HCT116 (cell line): Measurements from ENCODE around the gene WDR93. TPM values are rescaled to one million over a fixed set of nuclear protein-coding genes. Genes with fewer than 3 reads are reported as not detected.

ENCODE experiments used
- ATAC-seq: fragments of 200-7000 bp; cut with Tn5 transposase; 2 replicates; pipeline ENCODE4 v1.9.1; 2020; ENCODE audit warnings: mild to moderate bottlenecking, moderate library complexity
- Bru-seq: library from RNA; stranded (reverse); fragments of 400-500 nt; gene quantifications from one replicate; lab custom pipeline; 2021; lab: Mats Ljungman, UMichigan
- BruChase-seq, 2 experiments: library from RNA; stranded (reverse); fragments of 400-500 nt; gene quantifications; one replicate each; lab custom pipeline; 2021; lab: Mats Ljungman, UMichigan
- BruUV-seq: library from RNA; stranded (reverse); fragments of 400-500 nt; replicated peaks from 2 replicates; lab custom pipeline; 2021; lab: Mats Ljungman, UMichigan
- CTCF ChIA-PET: fragments of 300-600 bp; sonication (Branson Sonifier 250); formaldehyde crosslinking; loops from one replicate; lab custom pipeline; 2021; ENCODE audit warnings: antibody characterized with exemption; lab: Charles Lee
- POLR2A ChIA-PET: fragments of 300-600, 350-600 bp; sonication (Branson Sonifier 250); formaldehyde crosslinking; loops from one replicate; lab custom pipeline; 2021; ENCODE audit warnings: antibody characterized with exemption; lab: Charles Lee
- RAD21 ChIA-PET, 2 experiments: fragments of 300-600 bp; sonication (Branson Sonifier 250); formaldehyde crosslinking; loops; one replicate each; lab custom pipeline; 2023; ENCODE audit warnings: low total read pairs in 2 of 2; ENCODE audit not compliant: uncharacterized antibody in 2 of 2, unreplicated experiment in 2 of 2, low non-redundant PET in 1 of 2; lab: Charles Lee
- DNase-seq: peaks from one replicate; pipeline ENCODE4 v3.0.0-alpha.2; 2010; ENCODE audit warnings: low read depth, low spot score
- H2AFZ ChIP-seq: fragments of 200-600 bp; shearing (Covaris generic), sonication (generic); 2 replicates; pipeline ENCODE4 v1.6.1; 2017; ENCODE audit warnings: low read depth, mixed run types, mixed read lengths, antibody characterized with exemption, low read length; ENCODE audit not compliant: poor library complexity, severe bottlenecking
- H3K27ac ChIP-seq: 2 replicates; pipeline ENCODE4 v1.5.1; 2012; ENCODE audit warnings: low read depth, low read length
- H3K27me3 ChIP-seq: fragments of 200-600 bp; sonication (generic); 2 replicates; pipeline ENCODE4 v1.6.1; 2016; ENCODE audit warnings: mixed run types, low read length, mixed read lengths; ENCODE audit not compliant: insufficient read depth
- H3K36me3 ChIP-seq, 2 experiments: fragments of 200-500 bp in 1 of 2; fragments of 200-600 bp in 1 of 2; sonication (Bioruptor generic) in 1 of 2; sonication (generic) in 1 of 2; 2 replicates each; pipeline versions ENCODE4 v1.5.1 to v1.6.1; 2014 to 2016; ENCODE audit warnings: low read length in 2 of 2, inconsistent platforms in 1 of 2, mixed read lengths in 1 of 2, mixed run types in 1 of 2; ENCODE audit not compliant: insufficient read depth in 2 of 2, control insufficient read depth in 1 of 2
- H3K4me1 ChIP-seq, 2 experiments: fragments of 200-600 bp in 1 of 2; sonication (generic) in 1 of 2; 2 replicates each; pipeline versions ENCODE4 v1.5.1 to v1.6.1; 2012 to 2017; ENCODE audit warnings: low read length in 2 of 2, inconsistent platforms in 1 of 2, mild to moderate bottlenecking in 1 of 2, mixed read lengths in 1 of 2, mixed run types in 1 of 2, moderate library complexity in 1 of 2; ENCODE audit not compliant: insufficient read depth in 2 of 2, control insufficient read depth in 1 of 2
- H3K4me2 ChIP-seq: fragments of 200-600 bp; sonication (generic); 2 replicates; pipeline ENCODE4 v1.6.1; 2017; ENCODE audit warnings: mixed run types, low read length, mixed read lengths
- H3K4me3 ChIP-seq, 2 experiments: fragments of 200-600 bp in 1 of 2; sonication (generic) in 1 of 2; replicated peaks in 1 of 2; 2 replicates each; pipeline ENCODE4 v1.5.1; 2011 to 2016; ENCODE audit warnings: low read length in 2 of 2, control low read depth in 1 of 2, low read depth in 1 of 2, mild to moderate bottlenecking in 1 of 2, mixed read lengths in 1 of 2, mixed run types in 1 of 2
- H3K79me2 ChIP-seq: fragments of 200-600 bp; sonication (generic); 2 replicates; pipeline ENCODE4 v1.6.1; 2017; ENCODE audit warnings: mild to moderate bottlenecking, mixed run types, low read length, moderate library complexity, mixed read lengths; ENCODE audit not compliant: insufficient read depth
- H3K9ac ChIP-seq: fragments of 200-600 bp; sonication (generic); 2 replicates; pipeline ENCODE4 v1.6.1; 2016; ENCODE audit warnings: low read length, mixed read lengths
- H3K9me2 ChIP-seq: fragments of 200-600 bp; sonication (generic), shearing (Covaris generic); 2 replicates; pipeline ENCODE4 v1.6.1; 2017; ENCODE audit warnings: mixed run types, mild to moderate bottlenecking, moderate library complexity; ENCODE audit not compliant: insufficient read depth
- H3K9me3 ChIP-seq, 2 experiments: fragments of 200-500 bp in 1 of 2; fragments of 200-600 bp in 1 of 2; sonication (Bioruptor generic) in 1 of 2; sonication (generic) in 1 of 2; 2 replicates each; pipeline ENCODE4 v1.6.1; 2014 to 2017; ENCODE audit warnings: low read length in 2 of 2, mixed read lengths in 2 of 2, inconsistent platforms in 1 of 2, low read depth in 1 of 2, mild to moderate bottlenecking in 1 of 2, mixed run types in 1 of 2, moderate library complexity in 1 of 2; ENCODE audit not compliant: control insufficient read depth in 1 of 2, insufficient read depth in 1 of 2
- H4K20me1 ChIP-seq: fragments of 200-600 bp; sonication (generic), shearing (Covaris generic); 2 replicates; pipeline ENCODE4 v1.6.1; 2017; ENCODE audit warnings: mixed run types, mild to moderate bottlenecking, moderate library complexity; ENCODE audit not compliant: insufficient read depth
- CBX3 ChIP-seq: IDR thresholded peaks from 2 replicates; pipeline ENCODE4 v1.6.1; 2012; ENCODE audit warnings: low read depth
- CEBPB ChIP-seq: IDR thresholded peaks from 2 replicates; pipeline ENCODE4 v1.6.1; 2012; ENCODE audit warnings: low read depth
- EGR1 ChIP-seq: IDR thresholded peaks from 2 replicates; pipeline ENCODE4 v1.6.1; 2012; ENCODE audit warnings: low read depth
- ELF1 ChIP-seq: IDR thresholded peaks from 2 replicates; pipeline ENCODE4 v1.6.1; 2012; ENCODE audit warnings: low read depth, borderline replicate concordance
- EZH2 ChIP-seq: fragments of 200-600 bp; sonication (generic); IDR thresholded peaks from 2 replicates; pipeline ENCODE4 v1.6.1; 2017; ENCODE audit warnings: antibody characterized with exemption, mixed run types
- EZH2phosphoT487 ChIP-seq: fragments of 200-600 bp; IDR thresholded peaks from 2 replicates; pipeline ENCODE4 v1.6.1; 2018; ENCODE audit warnings: antibody characterized with exemption, borderline replicate concordance
- JUND ChIP-seq: IDR thresholded peaks from 2 replicates; pipeline ENCODE4 v1.6.1; 2012
- MAX ChIP-seq: IDR thresholded peaks from 2 replicates; pipeline ENCODE4 v1.6.1; 2012
- POLR2A ChIP-seq: IDR thresholded peaks from 2 replicates; pipeline ENCODE4 v1.7.0; 2011; ENCODE audit warnings: borderline replicate concordance; ENCODE audit not compliant: insufficient read depth, insufficient read length; ENCODE audit errors: extremely low read depth
- POLR2AphosphoS5 ChIP-seq: IDR thresholded peaks from 2 replicates; pipeline ENCODE4 v1.6.1; 2011; ENCODE audit warnings: mild to moderate bottlenecking, low read depth, low read length, moderate library complexity
- RAD21 ChIP-seq: IDR thresholded peaks from 2 replicates; pipeline ENCODE4 v1.6.1; 2012; ENCODE audit warnings: low read depth, mild to moderate bottlenecking
- SIN3A ChIP-seq: IDR thresholded peaks from 2 replicates; pipeline ENCODE4 v1.6.1; 2012; ENCODE audit warnings: low read depth
- SP1 ChIP-seq: IDR thresholded peaks from 2 replicates; pipeline ENCODE4 v1.6.1; 2012; ENCODE audit warnings: low read depth
- SRF ChIP-seq: IDR thresholded peaks from 2 replicates; pipeline ENCODE4 v1.6.1; 2012; ENCODE audit warnings: low read depth
- TCF7L2 ChIP-seq: IDR thresholded peaks from 2 replicates; pipeline ENCODE4 v1.7.0; 2011; ENCODE audit warnings: borderline replicate concordance, inconsistent platforms; ENCODE audit not compliant: insufficient read depth, insufficient read length; ENCODE audit errors: extremely low read depth
- YY1 ChIP-seq: IDR thresholded peaks from 2 replicates; pipeline ENCODE4 v1.6.1; 2011; ENCODE audit warnings: low read length, low read depth, moderate library complexity, mild to moderate bottlenecking; ENCODE audit not compliant: insufficient replicate concordance; ENCODE audit errors: extremely low read depth
- ZBTB33 ChIP-seq: IDR thresholded peaks from 2 replicates; pipeline ENCODE4 v1.6.1; 2011; ENCODE audit warnings: mild to moderate bottlenecking, low read length, moderate library complexity; ENCODE audit not compliant: insufficient replicate concordance; ENCODE audit errors: extremely low read depth
- ZFX ChIP-seq: fragments of 450-650 bp; IDR thresholded peaks from 2 replicates; pipeline ENCODE4 v1.6.1; 2017
- ZNF274 ChIP-seq: fragments of 200-500 bp; sonication (Bioruptor generic); IDR thresholded peaks from 2 replicates; pipeline ENCODE4 v1.6.1; 2014; ENCODE audit warnings: mild to moderate bottlenecking, low read depth, low read length, inconsistent platforms
- intact Hi-C: fragments of 100-400 bp; cut with micrococcal nuclease; formaldehyde crosslinking; loops from 2 replicates; pipeline ENCODE4 v1.10.0; 2022
- long read RNA-seq: library from polyadenylated mRNA; unstranded; transcript quantifications from one replicate; pipeline ENCODE4 v2.0.0, GENCODE V29; 2021; ENCODE audit not compliant: unreplicated experiment
- polyA plus RNA-seq: library from polyadenylated mRNA; unstranded; fragments of >200 nt; gene quantifications from 2 replicates; pipeline ENCODE4 v1.2.1, GENCODE V29; 2012; ENCODE audit warnings: missing spikeins
- total RNA-seq: library from RNA; stranded (reverse); gene quantifications from one replicate; pipeline ENCODE4 v1.2.1, GENCODE V29; 2021; ENCODE audit not compliant: unreplicated experiment
- TF ChIP-seq, protein P1 (sequence below): IDR thresholded peaks from 2 replicates; pipeline ENCODE4 v1.6.1; 2012; ENCODE audit warnings: low read depth

Gene WDR93
- total RNA-seq (0.42 TPM), Bru-seq, nascent RNA (percentile 26 among the genes with signal in this experiment), BruChase-seq, experiment 1, labeled RNA remaining after a 6-hour chase (percentile 16 among the genes with signal in this experiment), BruChase-seq, experiment 2, labeled RNA remaining after a 2-hour chase (percentile 23 among the genes with signal in this experiment)
- polyA plus RNA-seq: 0.38 and 0.39 TPM in 2 replicates
- long read RNA-seq, partial matches to known transcripts: 2 of 3 reads
- long read RNA-seq, other reads (novel, unspliced or antisense): 0 of 3 reads

DNA sequence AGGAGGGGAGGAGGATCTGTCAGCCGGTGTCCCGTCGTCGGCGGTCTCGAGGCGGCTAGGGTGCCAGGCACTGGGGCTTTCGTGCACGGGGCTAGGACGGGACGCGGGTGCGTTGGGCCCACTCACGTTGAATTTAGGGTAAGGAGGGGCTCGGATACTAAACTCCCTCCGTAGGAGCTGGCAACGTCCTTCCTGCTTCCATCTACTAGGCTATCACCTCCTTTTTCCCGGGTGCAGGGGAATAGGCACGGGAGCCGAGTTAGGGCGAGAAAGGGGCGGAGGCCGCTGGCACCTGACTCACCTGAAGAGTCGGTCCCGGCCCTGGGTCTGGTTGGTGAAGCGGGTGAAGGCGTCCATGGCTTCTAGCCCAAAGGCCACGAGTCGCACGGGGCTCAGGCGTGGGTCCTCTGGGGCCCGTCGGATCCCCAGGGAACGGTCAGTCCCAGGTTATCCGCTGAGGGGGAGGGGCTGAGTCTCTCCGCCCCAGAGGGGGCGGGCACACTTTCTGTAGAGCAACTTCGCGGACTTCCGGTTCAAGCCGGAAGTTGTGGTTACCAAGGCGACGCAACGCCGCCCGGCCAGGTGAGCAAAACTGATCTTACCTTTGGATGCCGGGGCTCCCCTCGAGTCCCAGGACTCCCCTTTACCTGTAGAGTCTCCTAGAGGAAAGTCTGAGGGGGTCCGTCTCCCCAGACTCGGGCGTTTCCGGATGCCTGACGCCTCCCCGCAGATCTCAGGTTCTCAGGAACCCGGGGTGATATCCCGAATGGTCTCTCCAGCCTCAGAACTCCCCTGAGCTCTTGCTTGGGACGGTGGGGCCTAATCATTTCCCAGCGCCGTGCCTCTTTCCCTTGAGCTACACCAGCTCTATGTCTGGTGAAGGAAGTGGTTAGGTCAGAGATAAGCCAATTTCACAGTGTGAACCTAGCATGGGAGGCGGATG is at the start of gene WDR93, which contains the start of gene PEX11A:
TSS of gene WDR93 (plus strand) at position 536 of the 943 bp plus-strand sequence. CDS start 10,936 bp downstream, outside the sequence.
TSS of gene PEX11A (minus strand) at position 479 of the 943 bp plus-strand sequence. CDS start at position 357, 122 bp downstream.
- H3K27ac ChIP-seq: peak within 1 kb of the TSS; percentile 33; the same call in 1 of the 2 replicates
- CTCF ChIA-PET: no interaction called here
- no peak for TF ChIP-seq EZH2phosphoT487
- TF ChIP-seq MAX: 0 out of 2 replicates have a peak, but pooled peaks have one; percentile 34
- TF ChIP-seq YY1: peak; percentile 26
- TF ChIP-seq ZBTB33: no peak
- no peak for TF ChIP-seq CEBPB
- TF ChIP-seq POLR2A: peak; percentile 30
- TF ChIP-seq ZNF274: no peak
- no peak for TF ChIP-seq JUND
- TF ChIP-seq ELF1: no peak; the same call in 1 of the 2 replicates
- peak; percentile 1; the same call in 1 of the 2 replicates for TF ChIP-seq SIN3A
- no peak for TF ChIP-seq TCF7L2
- TF ChIP-seq CBX3: no peak
- TF ChIP-seq ZFX: peak; percentile 45
- TF ChIP-seq EZH2: no peak
- TF ChIP-seq, protein P1, sequence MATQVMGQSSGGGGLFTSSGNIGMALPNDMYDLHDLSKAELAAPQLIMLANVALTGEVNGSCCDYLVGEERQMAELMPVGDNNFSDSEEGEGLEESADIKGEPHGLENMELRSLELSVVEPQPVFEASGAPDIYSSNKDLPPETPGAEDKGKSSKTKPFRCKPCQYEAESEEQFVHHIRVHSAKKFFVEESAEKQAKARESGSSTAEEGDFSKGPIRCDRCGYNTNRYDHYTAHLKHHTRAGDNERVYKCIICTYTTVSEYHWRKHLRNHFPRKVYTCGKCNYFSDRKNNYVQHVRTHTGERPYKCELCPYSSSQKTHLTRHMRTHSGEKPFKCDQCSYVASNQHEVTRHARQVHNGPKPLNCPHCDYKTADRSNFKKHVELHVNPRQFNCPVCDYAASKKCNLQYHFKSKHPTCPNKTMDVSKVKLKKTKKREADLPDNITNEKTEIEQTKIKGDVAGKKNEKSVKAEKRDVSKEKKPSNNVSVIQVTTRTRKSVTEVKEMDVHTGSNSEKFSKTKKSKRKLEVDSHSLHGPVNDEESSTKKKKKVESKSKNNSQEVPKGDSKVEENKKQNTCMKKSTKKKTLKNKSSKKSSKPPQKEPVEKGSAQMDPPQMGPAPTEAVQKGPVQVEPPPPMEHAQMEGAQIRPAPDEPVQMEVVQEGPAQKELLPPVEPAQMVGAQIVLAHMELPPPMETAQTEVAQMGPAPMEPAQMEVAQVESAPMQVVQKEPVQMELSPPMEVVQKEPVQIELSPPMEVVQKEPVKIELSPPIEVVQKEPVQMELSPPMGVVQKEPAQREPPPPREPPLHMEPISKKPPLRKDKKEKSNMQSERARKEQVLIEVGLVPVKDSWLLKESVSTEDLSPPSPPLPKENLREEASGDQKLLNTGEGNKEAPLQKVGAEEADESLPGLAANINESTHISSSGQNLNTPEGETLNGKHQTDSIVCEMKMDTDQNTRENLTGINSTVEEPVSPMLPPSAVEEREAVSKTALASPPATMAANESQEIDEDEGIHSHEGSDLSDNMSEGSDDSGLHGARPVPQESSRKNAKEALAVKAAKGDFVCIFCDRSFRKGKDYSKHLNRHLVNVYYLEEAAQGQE: no peak
- no peak for TF ChIP-seq RAD21
- peak; percentile 88 for TF ChIP-seq POLR2AphosphoS5
- no peak for TF ChIP-seq SP1
- no peak for TF ChIP-seq SRF
- TF ChIP-seq EGR1: peak; percentile 52; the same call in 1 of the 2 replicates

More for the DNA sequence above, at the start of gene WDR93, which contains the start of gene PEX11A:
- intact Hi-C loops: no loop called here
- peaks cover 7 to 13% of the 10 kb centered on the region in 2 experiments for H3K4me1 ChIP-seq
- DNase-seq (peak; percentile 59), ATAC-seq (peak; percentile 97)
- peak within 1 kb of the TSS; percentile 88 to 92 for H3K4me3 ChIP-seq
- no peaks in the 10 kb centered on the region for H3K9me3 ChIP-seq
- no peaks in the 10 kb centered on the region for H3K27me3 ChIP-seq
- RAD21 ChIA-PET: no interaction called here
- H3K4me2 ChIP-seq: peak within 1 kb of the TSS; percentile 83
- H3K9ac ChIP-seq: peak within 1 kb of the TSS; percentile 69
- no peaks in the 10 kb centered on the region for H3K79me2 ChIP-seq
- H3K36me3 ChIP-seq: no peaks in the 10 kb centered on the region
- POLR2A ChIA-PET: no interaction called here
- BruUV-seq: TSS peak; percentile 78
- H4K20me1 ChIP-seq: no peaks in the 10 kb centered on the region
- peak within 1 kb of the TSS; percentile 96 for H2AFZ ChIP-seq
- H3K9me2 ChIP-seq: no peaks in the 10 kb centered on the region
